Stimulated activated naive CD8-positive, alpha-beta T cell treated with anti-CD3 and anti-CD28 coated beads, Interleukin-15, Interleukin-2, amounts not matched to agents 100 ng/mL and 50 ng/mL, for 24 hours (primary cell): ENCODE results near the gene TIMM21.

Experiments
- H3K27ac Mint-ChIP-seq: one replicate; pipeline ENCODE4 v1.8.0; 2021; ENCODE audit warnings: mild to moderate bottlenecking, mixed read lengths
- H3K27me3 Mint-ChIP-seq: one replicate; pipeline ENCODE4 v1.8.0; 2021; ENCODE audit warnings: mixed read lengths
- H3K36me3 Mint-ChIP-seq: one replicate; pipeline ENCODE4 v1.8.0; 2021; ENCODE audit warnings: low read depth, mixed read lengths
- H3K4me1 Mint-ChIP-seq: one replicate; pipeline ENCODE4 v1.8.0; 2021; ENCODE audit warnings: low read depth, mixed read lengths
- H3K4me3 Mint-ChIP-seq: one replicate; pipeline ENCODE4 v1.8.0; 2021; ENCODE audit warnings: mild to moderate bottlenecking, mixed read lengths
- H3K9me3 Mint-ChIP-seq: one replicate; pipeline ENCODE4 v1.8.0; 2021; ENCODE audit warnings: mixed read lengths

TIMM21 gene

GRCh38 chr18:74137920-74138538 lies 10.3 kb upstream of the TIMM21 start:
- Mint-ChIP-seq H3K36me3 (no peaks in the 10 kb centered on the region), H3K9me3 (no peaks in the 10 kb centered on the region), H3K4me1 (peaks cover 43% of the 10 kb centered on the region), H3K27ac (peak overlapping the region; percentile 88), H3K4me3 (no peak overlapping the region), H3K27me3 (peaks cover 3% of the 10 kb centered on the region)

DNA sequence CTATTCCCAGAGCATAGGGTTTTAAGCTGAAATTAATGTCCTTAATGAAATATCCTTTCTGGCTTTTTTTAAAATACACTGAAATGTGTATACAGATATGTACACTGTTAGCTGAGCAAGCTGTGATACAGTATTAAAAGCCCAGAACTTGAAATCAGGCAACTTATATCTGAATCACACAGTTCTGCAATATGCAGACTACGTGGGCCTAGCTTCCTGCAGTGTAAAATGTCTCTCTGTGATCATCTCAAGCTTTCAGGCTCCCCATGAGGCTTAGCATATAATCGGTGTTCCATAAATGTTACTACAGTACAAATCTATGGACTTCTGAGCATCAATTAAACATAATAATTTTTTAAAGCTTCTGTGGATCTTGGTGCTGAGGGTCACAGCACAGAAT lies 8.9 kb upstream of the TIMM21 start:
- Mint-ChIP-seq H3K27ac (peak overlapping the region; percentile 88), H3K4me3 (peak overlapping the region; percentile 61), H3K4me1 (peaks cover 43% of the 10 kb centered on the region), H3K36me3 (no peaks in the 10 kb centered on the region), H3K27me3 (peaks cover 3% of the 10 kb centered on the region), H3K9me3 (no peaks in the 10 kb centered on the region)

- no peaks in the 10 kb centered on the region for H3K36me3 Mint-ChIP-seq
- H3K9me3 Mint-ChIP-seq: no peaks in the 10 kb centered on the region
- peak overlapping the region; percentile 61 for H3K4me3 Mint-ChIP-seq
- H3K27ac Mint-ChIP-seq: peak overlapping the region; percentile 88
- peaks cover 43% of the 10 kb centered on the region for H3K4me1 Mint-ChIP-seq
- H3K27me3 Mint-ChIP-seq: peaks cover 3% of the 10 kb centered on the region
These were observed 8.4 kb upstream of the TIMM21 start for GRCh38 chr18:74139888-74140287.

DNA sequence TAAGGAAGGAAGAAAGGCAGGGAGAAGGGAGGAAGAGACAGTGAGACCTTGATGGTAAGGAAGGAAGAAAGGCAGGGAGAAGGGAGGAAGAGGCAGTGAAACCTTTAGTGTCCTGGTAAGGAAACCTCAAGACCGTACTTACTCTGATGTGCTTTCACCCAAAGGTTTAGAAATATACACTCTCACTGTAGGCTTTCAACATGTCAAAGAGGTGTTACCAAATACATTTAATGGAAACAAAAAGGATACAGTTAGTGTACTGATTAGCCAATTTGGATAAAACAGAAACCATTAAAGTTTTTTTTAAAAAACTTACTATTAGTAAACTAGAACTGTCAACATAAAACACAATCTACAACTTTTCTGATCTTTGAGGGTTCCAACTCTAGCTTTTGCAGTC lies 7.7 kb upstream of the TIMM21 start:
- peak overlapping the region; percentile 61 for H3K4me3 Mint-ChIP-seq
- peaks cover 3% of the 10 kb centered on the region for H3K27me3 Mint-ChIP-seq
- H3K27ac Mint-ChIP-seq: peak overlapping the region; percentile 88
- H3K4me1 Mint-ChIP-seq: peaks cover 43% of the 10 kb centered on the region
- H3K9me3 Mint-ChIP-seq: no peaks in the 10 kb centered on the region
- no peaks in the 10 kb centered on the region for H3K36me3 Mint-ChIP-seq

- Mint-ChIP-seq H3K36me3 (no peaks in the 10 kb centered on the region), H3K27me3 (peaks cover 3% of the 10 kb centered on the region), H3K4me3 (no peak overlapping the region), H3K4me1 (peaks cover 46% of the 10 kb centered on the region), H3K9me3 (no peaks in the 10 kb centered on the region), H3K27ac (no peak overlapping the region)
These were observed 6.7 kb upstream of the TIMM21 start for GRCh38 chr18:74141667-74142066.

DNA sequence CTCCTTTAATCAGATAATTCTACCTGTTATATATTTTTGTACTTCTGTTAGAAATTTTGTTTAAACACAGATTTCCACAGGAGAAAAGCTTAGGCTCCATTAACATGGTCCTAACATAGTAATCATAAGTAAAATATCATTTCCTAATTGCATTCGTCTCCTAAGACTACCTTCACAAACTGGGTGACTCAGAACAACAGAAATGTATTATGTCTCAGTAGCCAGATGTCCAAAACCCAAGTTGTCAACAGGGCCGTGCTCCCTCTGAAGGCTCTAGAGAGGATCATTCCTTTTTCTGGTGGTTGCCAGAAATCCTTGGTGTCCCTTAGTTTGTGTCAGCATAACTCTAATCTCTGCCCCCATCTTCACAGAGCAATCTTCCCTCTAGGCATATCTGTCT lies 6.1 kb upstream of the TIMM21 start:
- H3K4me1 Mint-ChIP-seq: peaks cover 52% of the 10 kb centered on the region
- no peaks in the 10 kb centered on the region for H3K36me3 Mint-ChIP-seq
- no peak overlapping the region for H3K27ac Mint-ChIP-seq
- no peaks in the 10 kb centered on the region for H3K9me3 Mint-ChIP-seq
- H3K4me3 Mint-ChIP-seq: no peak overlapping the region
- peaks cover 3% of the 10 kb centered on the region for H3K27me3 Mint-ChIP-seq

GRCh38 chr18:74146756-74147155 lies 1.6 kb upstream of the TIMM21 start:
- Mint-ChIP-seq H3K36me3 (peaks cover 31% of the 10 kb centered on the region), H3K9me3 (no peaks in the 10 kb centered on the region), H3K27ac (peak overlapping the region; percentile 100), H3K4me1 (peaks cover 47% of the 10 kb centered on the region), H3K27me3 (no peaks in the 10 kb centered on the region), H3K4me3 (peak overlapping the region; percentile 96)

GRCh38 chr18:74147491-74147778 lies 888 bp upstream of the TIMM21 start:
- Mint-ChIP-seq H3K4me1 (peaks cover 54% of the 10 kb centered on the region), H3K36me3 (peaks cover 35% of the 10 kb centered on the region), H3K27me3 (no peaks in the 10 kb centered on the region), H3K27ac (peak overlapping the region; percentile 100), H3K4me3 (peak overlapping the region; percentile 96), H3K9me3 (no peaks in the 10 kb centered on the region)

DNA sequence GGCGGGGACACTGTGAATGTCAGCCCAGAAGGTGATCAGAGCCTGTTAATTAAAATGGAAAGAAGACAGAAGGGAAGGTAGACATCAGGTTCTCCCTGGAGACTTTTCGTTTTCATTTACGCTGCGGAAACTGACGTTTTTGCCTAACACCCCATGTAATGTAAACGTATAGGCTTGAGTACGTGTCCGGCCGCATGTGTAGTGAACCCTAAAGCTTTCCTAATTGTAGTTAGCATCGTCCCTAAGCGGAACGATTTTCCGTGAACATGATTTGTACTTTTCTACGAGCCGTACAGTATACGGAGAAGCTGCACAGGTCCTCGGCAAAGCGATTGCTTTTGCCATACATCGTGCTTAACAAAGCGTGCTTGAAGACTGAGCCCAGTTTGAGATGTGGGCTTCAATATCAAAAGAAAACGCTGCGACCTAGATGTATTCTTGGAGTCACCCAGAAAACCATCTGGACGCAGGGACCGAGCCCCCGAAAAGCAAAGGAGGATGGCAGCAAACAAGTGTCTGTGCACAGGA lies 284 bp downstream of the TIMM21 start:
- H3K27ac Mint-ChIP-seq: peak overlapping the region; percentile 100
- H3K4me3 Mint-ChIP-seq: peak overlapping the region; percentile 96
- H3K9me3 Mint-ChIP-seq: no peaks in the 10 kb centered on the region
- H3K36me3 Mint-ChIP-seq: peaks cover 46% of the 10 kb centered on the region
- no peaks in the 10 kb centered on the region for H3K27me3 Mint-ChIP-seq
- peaks cover 65% of the 10 kb centered on the region for H3K4me1 Mint-ChIP-seq

DNA sequence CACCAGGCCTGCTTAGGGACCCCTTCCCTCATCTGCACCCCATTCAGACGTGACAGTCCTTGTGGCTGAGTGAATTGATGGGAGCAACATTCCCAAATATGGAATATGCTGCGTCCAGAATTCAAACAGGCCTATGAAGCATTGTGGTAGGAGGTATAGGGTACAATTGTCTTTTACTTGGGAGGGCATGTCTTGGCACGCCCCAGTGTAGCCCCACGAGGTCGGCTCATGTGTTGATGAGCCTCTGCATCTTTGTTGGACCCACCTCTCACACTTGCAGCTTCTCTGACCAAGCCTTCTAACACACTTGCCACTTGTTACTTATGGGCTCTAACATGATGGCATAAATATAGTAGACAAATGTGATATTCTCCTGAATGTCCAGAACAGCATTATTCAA lies 1.6 kb downstream of the TIMM21 start:
- H3K27me3 Mint-ChIP-seq: no peaks in the 10 kb centered on the region
- H3K4me3 Mint-ChIP-seq: peak overlapping the region; percentile 96
- H3K4me1 Mint-ChIP-seq: peaks cover 68% of the 10 kb centered on the region
- H3K9me3 Mint-ChIP-seq: no peaks in the 10 kb centered on the region
- H3K36me3 Mint-ChIP-seq: peaks cover 56% of the 10 kb centered on the region
- H3K27ac Mint-ChIP-seq: peak overlapping the region; percentile 100

- H3K27ac Mint-ChIP-seq: peak overlapping the region; percentile 46
- H3K4me1 Mint-ChIP-seq: peaks cover 59% of the 10 kb centered on the region
- H3K27me3 Mint-ChIP-seq: no peaks in the 10 kb centered on the region
- peaks cover 77% of the 10 kb centered on the region for H3K36me3 Mint-ChIP-seq
- peak overlapping the region; percentile 19 for H3K4me3 Mint-ChIP-seq
- no peaks in the 10 kb centered on the region for H3K9me3 Mint-ChIP-seq
These were observed 3.9 kb downstream of the TIMM21 start for GRCh38 chr18:74152270-74152669.

GRCh38 chr18:74152857-74153256 lies 4.5 kb downstream of the TIMM21 start:
- H3K27me3 Mint-ChIP-seq: no peaks in the 10 kb centered on the region
- peaks cover 55% of the 10 kb centered on the region for H3K4me1 Mint-ChIP-seq
- no peaks in the 10 kb centered on the region for H3K9me3 Mint-ChIP-seq
- peak overlapping the region; percentile 1 for H3K27ac Mint-ChIP-seq
- H3K4me3 Mint-ChIP-seq: peak overlapping the region; percentile 28
- peaks cover 79% of the 10 kb centered on the region for H3K36me3 Mint-ChIP-seq

GRCh38 chr18:74153377-74153776 lies 5.1 kb downstream of the TIMM21 start:
- Mint-ChIP-seq H3K4me3 (no peak overlapping the region), H3K36me3 (peaks cover 85% of the 10 kb centered on the region), H3K9me3 (no peaks in the 10 kb centered on the region), H3K4me1 (peaks cover 52% of the 10 kb centered on the region), H3K27me3 (no peaks in the 10 kb centered on the region), H3K27ac (peak overlapping the region; percentile 1)

GRCh38 chr18:74153793-74154192 lies 5.5 kb downstream of the TIMM21 start:
- peaks cover 49% of the 10 kb centered on the region for H3K4me1 Mint-ChIP-seq
- H3K4me3 Mint-ChIP-seq: no peak overlapping the region
- peaks cover 86% of the 10 kb centered on the region for H3K36me3 Mint-ChIP-seq
- no peak overlapping the region for H3K27ac Mint-ChIP-seq
- no peaks in the 10 kb centered on the region for H3K27me3 Mint-ChIP-seq
- no peaks in the 10 kb centered on the region for H3K9me3 Mint-ChIP-seq

GRCh38 chr18:74154716-74155115 lies 6.4 kb downstream of the TIMM21 start:
- peak overlapping the region; percentile 36 for H3K27ac Mint-ChIP-seq
- no peaks in the 10 kb centered on the region for H3K9me3 Mint-ChIP-seq
- no peak overlapping the region for H3K4me3 Mint-ChIP-seq
- no peaks in the 10 kb centered on the region for H3K27me3 Mint-ChIP-seq
- peaks cover 86% of the 10 kb centered on the region for H3K36me3 Mint-ChIP-seq
- H3K4me1 Mint-ChIP-seq: peaks cover 41% of the 10 kb centered on the region

GRCh38 chr18:74155276-74155675 lies 7.0 kb downstream of the TIMM21 start:
- Mint-ChIP-seq H3K9me3 (no peaks in the 10 kb centered on the region), H3K36me3 (peaks cover 86% of the 10 kb centered on the region), H3K27ac (peak overlapping the region; percentile 69), H3K4me1 (peaks cover 36% of the 10 kb centered on the region), H3K4me3 (no peak overlapping the region), H3K27me3 (no peaks in the 10 kb centered on the region)
